ENCODE measurements around the gene SAMD8.
A peak's percentile ranks its signal among the peaks of the same experiment; 100 is the strongest.
"Not testable (repeated sequence)": the region's sequence is repeated elsewhere in the genome, so short reads cannot be mapped to it uniquely, and the experiment has no call there.

The SAMD8 gene

GRCh38 chr10:75117995-75118394 lies 6.5 kb downstream of the SAMD8 start:
- no peak for TF ChIP-seq CTCF (conservative IDR thresholded peaks at IDR 0.05; ENCODE audit: low read length)
- DNase-seq (ENCODE audit: low read depth) = peak; percentile 43
- H3K4me3 ChIP-seq (ENCODE audit: low read length) = no peak overlapping the region

GRCh38 chr10:75119444-75120066 lies 8.1 kb downstream of the SAMD8 start:
- not testable (repeated sequence) for DNase-seq (ENCODE audit: low read depth); H3K4me3 ChIP-seq (ENCODE audit: low read length)

- no peak overlapping the region for H3K4me3 ChIP-seq (ENCODE audit: low read length)
- no peak for TF ChIP-seq CTCF (conservative IDR thresholded peaks at IDR 0.05; ENCODE audit: low read length)
- no peak for DNase-seq (ENCODE audit: low read depth)
These were observed 9.9 kb downstream of the SAMD8 start for GRCh38 chr10:75121322-75121721.

- no peak for DNase-seq (ENCODE audit: low read depth)
- TF ChIP-seq CTCF (conservative IDR thresholded peaks at IDR 0.05; ENCODE audit: low read length) = no peak
- H3K4me3 ChIP-seq (ENCODE audit: low read length) = no peak overlapping the region
These were observed 11.0 kb downstream of the SAMD8 start for GRCh38 chr10:75122505-75122904.

DNA sequence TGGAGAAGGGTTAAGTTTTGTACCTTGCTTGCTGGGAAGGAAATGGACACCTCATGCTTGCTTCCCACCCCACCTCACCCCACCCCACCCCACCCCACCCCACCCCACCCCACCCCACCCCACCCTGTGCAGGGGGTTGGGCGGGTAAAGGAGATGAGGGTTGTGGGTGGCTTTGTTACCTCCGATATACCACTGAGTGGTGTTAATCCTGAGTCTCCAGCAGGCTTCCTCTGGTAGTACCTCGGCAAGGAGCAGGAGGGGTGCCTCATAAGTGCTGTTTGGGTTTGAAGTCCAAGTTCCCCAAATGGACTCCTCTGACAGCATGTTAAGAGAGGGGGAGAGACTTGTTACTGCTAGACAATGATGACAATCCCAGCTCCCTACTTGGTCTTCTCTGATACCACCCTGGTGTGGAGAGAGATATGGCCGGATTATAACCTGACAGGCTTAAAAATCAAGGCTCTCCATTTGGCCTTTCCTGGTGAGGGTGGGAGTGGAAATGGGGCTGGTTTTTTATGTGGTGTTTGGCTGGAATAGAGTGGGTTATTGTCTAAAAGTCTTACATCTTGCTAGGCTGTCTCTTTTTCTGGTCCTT lies 11.7 kb downstream of the SAMD8 start:
- DNase-seq (ENCODE audit: low read depth) = no peak
- H3K4me3 ChIP-seq (ENCODE audit: low read length) = no peak overlapping the region
- TF ChIP-seq CTCF (conservative IDR thresholded peaks at IDR 0.05; ENCODE audit: low read length) = no peak

GRCh38 chr10:75126277-75126676 lies 14.8 kb downstream of the SAMD8 start:
- no peak for DNase-seq (ENCODE audit: low read depth)
- no peak for TF ChIP-seq CTCF (conservative IDR thresholded peaks at IDR 0.05; ENCODE audit: low read length)
- no peak overlapping the region for H3K4me3 ChIP-seq (ENCODE audit: low read length)

DNA sequence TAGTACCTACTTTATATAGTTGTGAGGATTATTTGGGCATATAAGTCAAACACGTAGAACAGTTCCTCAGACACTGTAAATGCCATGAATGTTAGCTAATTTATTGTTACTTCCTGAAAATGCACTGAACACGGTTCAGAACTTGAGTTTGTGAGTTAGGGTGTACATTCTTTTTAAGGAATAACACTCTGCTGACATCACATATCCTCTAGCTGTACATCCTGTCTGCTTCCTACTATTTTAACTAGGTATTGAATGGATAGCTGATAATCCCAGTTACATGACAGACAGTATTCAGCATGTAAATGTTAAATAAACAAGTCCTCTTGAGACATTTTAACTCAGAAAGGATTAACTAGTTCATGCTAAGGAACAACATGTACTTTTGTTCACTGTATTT lies 16.0 kb downstream of the SAMD8 start:
- TF ChIP-seq CTCF (conservative IDR thresholded peaks at IDR 0.05; ENCODE audit: low read length) = no peak
- no peak for DNase-seq (ENCODE audit: low read depth)
- no peak overlapping the region for H3K4me3 ChIP-seq (ENCODE audit: low read length)

DNA sequence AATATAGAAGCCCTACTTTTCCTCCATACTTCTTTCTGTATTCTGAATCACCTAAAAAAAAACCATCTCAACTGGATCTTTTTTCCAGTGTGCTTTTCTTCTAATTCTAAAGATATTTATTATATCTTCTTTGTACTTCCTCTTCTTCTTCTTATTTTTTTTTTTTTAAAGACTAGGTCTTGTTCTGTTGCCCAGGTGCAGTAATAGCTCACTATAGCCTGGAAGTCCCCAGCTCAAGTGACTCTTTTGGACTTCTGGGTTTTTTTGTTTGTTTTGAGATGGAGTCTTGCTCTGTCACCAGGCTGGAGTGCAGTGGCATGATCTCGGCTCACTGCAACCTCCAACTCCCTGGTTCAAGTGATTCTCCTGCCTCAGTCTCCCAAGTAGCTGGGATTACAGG lies 17.5 kb downstream of the SAMD8 start:
- DNase-seq (ENCODE audit: low read depth); H3K4me3 ChIP-seq (ENCODE audit: low read length): not testable (repeated sequence)

Data from AG10803 (cell line).